ENCODE results near the gene DUS3L. TPM values are rescaled to one million over a fixed set of nuclear protein-coding genes. Genes with fewer than 3 reads are reported as not detected.

The DUS3L gene
- total RNA-seq (2022; extraction: Qiagen RNA extraction) = 22.3 to 34.2 TPM (median 33.0 TPM) in 5 replicates

GRCh38 chr19:5790559-5791520, at the start of gene DUS3L:
DUS3L (minus strand) TSS chr19:5791163; CDS start chr19:5791141, 22 bp downstream.

GRCh38 chr19:5839065-5840017, 48.4 kb upstream of the DUS3L start, which contains the start of gene FUT6:
FUT6 (minus strand) TSS chr19:5839702; CDS start chr19:5832567, 7,135 bp downstream.

GRCh38 chr19:5804516-5805461, 13.8 kb upstream of the DUS3L start, which contains the start of gene NRTN:
NRTN (plus strand) TSS chr19:5805067; CDS start chr19:5824166, 19,099 bp downstream.

GRCh38 chr19:5784581-5785147, 6.3 kb downstream of the DUS3L start, which contains the start of gene PRR22:
PRR22 (minus strand) TSS chr19:5784746; CDS start chr19:5784660, 86 bp downstream.

Other genes starting within 250 kb of the DUS3L start
- gene TINCR, start 223.2 kb downstream of the DUS3L start, total RNA-seq (2022; extraction: Qiagen RNA extraction) = 1.9 to 3.2 TPM (median 2.2 TPM) in 5 replicates
- 23.3 to 45.0 TPM (median 37.3 TPM) in 5 replicates for gene SAFB2, start 168.4 kb downstream of the DUS3L start, total RNA-seq (2022; extraction: Qiagen RNA extraction)
- gene SAFB, start 168.1 kb downstream of the DUS3L start, total RNA-seq (2022; extraction: Qiagen RNA extraction) = 48.8 to 67.2 TPM (median 62.4 TPM) in 5 replicates
- 49.5 to 70.9 TPM (median 63.4 TPM) in 5 replicates for gene MICOS13, start 110.6 kb downstream of the DUS3L start, total RNA-seq (2022; extraction: Qiagen RNA extraction)
- gene HSD11B1L, start 110.1 kb downstream of the DUS3L start, total RNA-seq (2022; extraction: Qiagen RNA extraction) = 2.8 to 4.4 TPM (median 3.4 TPM) in 5 replicates
- 694 to 907 TPM (median 711 TPM) in 5 replicates for gene RPL36, start 100.9 kb downstream of the DUS3L start, total RNA-seq (2022; extraction: Qiagen RNA extraction)
- gene LONP1, start 71.0 kb downstream of the DUS3L start, total RNA-seq (2022; extraction: Qiagen RNA extraction) = 42.7 to 65.3 TPM (median 62.4 TPM) in 5 replicates
- gene CATSPERD, start 70.5 kb downstream of the DUS3L start, total RNA-seq (2022; extraction: Qiagen RNA extraction) = not detected in 5 replicates
- 1.6 to 2.7 TPM (median 2.1 TPM) in 5 replicates for gene PRR22, start 6.4 kb downstream of the DUS3L start, total RNA-seq (2022; extraction: Qiagen RNA extraction)
- 0.46 to 1.8 TPM (median 1.3 TPM) in 5 replicates for gene NRTN, start 13.9 kb upstream of the DUS3L start, total RNA-seq (2022; extraction: Qiagen RNA extraction)
- 0.11 TPM in 1 of 5 replicates, not detected in the others for gene FUT6, start 48.5 kb upstream of the DUS3L start, total RNA-seq (2022; extraction: Qiagen RNA extraction)
- gene FUT3, start 60.3 kb upstream of the DUS3L start, total RNA-seq (2022; extraction: Qiagen RNA extraction) = 0.07 to 0.11 TPM in 2 of 5 replicates, not detected in the others
- not detected in 5 replicates for gene FUT5, start 79.4 kb upstream of the DUS3L start, total RNA-seq (2022; extraction: Qiagen RNA extraction)
- gene NDUFA11, start 112.6 kb upstream of the DUS3L start, total RNA-seq (2022; extraction: Qiagen RNA extraction) = 215 to 274 TPM (median 268 TPM) in 5 replicates
- 0.24 to 0.59 TPM (median 0.51 TPM) in 5 replicates for gene VMAC, start 113.7 kb upstream of the DUS3L start, total RNA-seq (2022; extraction: Qiagen RNA extraction)
- gene CAPS, start 123.1 kb upstream of the DUS3L start, total RNA-seq (2022; extraction: Qiagen RNA extraction) = 0.68 to 1.9 TPM (median 1.7 TPM) in 5 replicates
- gene RANBP3, start 187.0 kb upstream of the DUS3L start, total RNA-seq (2022; extraction: Qiagen RNA extraction) = 34.3 to 46.7 TPM (median 44.7 TPM) in 5 replicates